GM21515 (cell line): ENCODE measurements around the gene TAF11L6.
"Not testable (repeated sequence)": the region's sequence is repeated elsewhere in the genome, so short reads cannot be mapped to it uniquely, and the experiment has no call there.

Source experiments
- ATAC-seq: cut with Tn5 transposase; IDR thresholded peaks from one replicate; pipeline ENCODE4 v1.9.1; 2021; ENCODE audit not compliant: unreplicated experiment

Gene TAF11L6

GRCh38 chr5:17528369-17528768, at the start of gene TAF11L6:
TAF11L6 (plus strand) TSS chr5:17528669.
- not testable (repeated sequence) for ATAC-seq

- no peak for ATAC-seq
These were observed 47.1 kb upstream of the TAF11L6 start for GRCh38 chr5:17481378-17481777.

- no peak for ATAC-seq
These were observed 45.7 kb upstream of the TAF11L6 start for GRCh38 chr5:17482790-17483189.

DNA sequence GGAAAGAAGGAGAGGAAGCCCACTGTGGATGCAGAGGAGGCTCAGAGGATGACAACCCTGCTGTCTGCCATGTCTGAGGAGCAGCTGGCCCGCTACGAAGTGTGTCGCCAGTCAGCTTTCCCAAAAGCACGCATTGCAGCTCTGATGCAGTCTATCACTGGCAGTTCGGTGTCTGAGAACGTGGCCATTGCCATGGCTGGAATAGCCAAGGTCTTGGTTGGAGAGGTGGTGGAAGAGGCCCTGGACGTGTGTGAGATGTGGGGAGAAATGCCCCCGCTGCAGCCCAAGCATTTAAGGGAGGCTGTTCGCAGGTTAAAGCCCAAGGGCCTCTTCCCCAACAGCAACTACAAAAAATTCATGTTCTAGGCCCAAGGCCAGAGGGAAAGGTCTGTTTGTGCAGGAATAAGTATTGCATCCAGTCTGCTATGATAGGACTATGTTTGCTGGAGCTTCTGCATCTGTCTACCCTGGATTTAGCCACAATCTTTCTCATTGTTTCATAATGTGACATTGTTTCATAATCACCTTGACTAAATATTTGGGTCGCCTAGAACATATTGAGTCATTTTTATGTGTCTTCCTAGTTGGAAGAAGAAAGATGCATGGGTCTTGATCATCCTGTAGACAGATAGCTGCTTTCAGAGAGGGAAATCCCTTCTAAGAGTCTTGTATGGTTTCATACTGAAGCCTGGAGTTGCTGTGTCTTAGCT, 41.9 kb upstream of the TAF11L6 start:
- ATAC-seq: not testable (repeated sequence)

DNA sequence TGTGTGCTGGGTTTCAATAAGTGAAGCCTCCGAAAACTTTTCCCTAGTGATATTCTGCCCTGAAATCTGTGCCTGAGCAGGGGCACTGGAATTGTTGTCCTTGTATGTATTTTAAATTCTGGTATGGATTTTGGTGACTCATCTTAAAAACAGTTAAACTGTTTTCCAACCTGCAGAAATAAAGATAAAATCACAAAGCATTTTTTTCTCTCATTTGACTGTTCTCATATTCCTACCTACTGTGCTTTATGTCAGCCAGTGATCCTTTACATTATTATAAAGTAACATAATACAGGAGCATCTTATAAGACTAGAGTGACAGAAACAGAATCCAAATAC, 41.3 kb upstream of the TAF11L6 start:
- no peak for ATAC-seq

GRCh38 chr5:17491257-17491656, 37.2 kb upstream of the TAF11L6 start:
- not testable (repeated sequence) for ATAC-seq

DNA sequence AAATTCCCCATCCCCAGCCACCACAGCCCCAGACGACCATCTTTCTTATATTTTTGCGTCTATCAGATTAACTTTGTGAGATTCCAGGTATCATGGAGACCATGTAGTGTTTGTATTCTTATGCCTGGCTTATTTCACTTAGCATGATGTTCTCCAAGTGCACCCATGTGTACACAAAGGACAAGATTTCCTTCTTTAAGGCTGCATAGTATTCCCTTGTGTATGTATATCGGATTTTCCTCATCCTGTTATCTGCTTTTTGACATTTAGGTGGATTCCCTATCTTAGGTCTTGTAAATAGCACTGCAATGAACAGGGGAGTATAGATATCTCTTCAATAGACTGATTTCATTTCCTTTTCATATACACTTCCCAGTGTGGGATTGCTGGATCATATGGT, 35.7 kb upstream of the TAF11L6 start:
- no peak for ATAC-seq

GRCh38 chr5:17497446-17497845, 31.0 kb upstream of the TAF11L6 start:
- no peak for ATAC-seq

- not testable (repeated sequence) for ATAC-seq
These were observed 30.5 kb upstream of the TAF11L6 start, which contains the start of gene TAF11L2 for GRCh38 chr5:17497931-17498330. TAF11L2 (plus strand) TSS chr5:17498231.

GRCh38 chr5:17511775-17512325, 16.6 kb upstream of the TAF11L6 start:
- no peak for ATAC-seq

DNA sequence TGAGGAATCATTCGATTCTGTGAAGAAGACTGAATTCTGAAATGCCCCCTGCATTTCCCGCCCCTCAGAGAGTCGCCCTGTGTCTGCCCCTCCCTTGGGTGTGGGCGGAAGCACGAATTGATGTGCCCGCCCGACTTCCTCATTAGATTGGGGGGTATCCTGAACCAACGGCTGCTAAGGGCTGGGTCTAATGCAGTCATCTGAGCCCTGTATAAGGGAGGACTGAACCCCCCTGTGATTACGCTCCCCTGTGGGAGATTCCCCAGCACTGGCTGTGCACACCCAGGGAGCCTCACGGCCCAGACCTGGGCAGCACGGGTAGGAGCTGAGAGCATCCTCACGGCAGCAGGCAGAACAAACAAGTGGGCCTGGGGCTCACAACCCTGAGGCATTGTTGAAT, 10.9 kb upstream of the TAF11L6 start:
- ATAC-seq: not testable (repeated sequence)

GRCh38 chr5:17518067-17518466, 10.4 kb upstream of the TAF11L6 start, which contains the start of gene TAF11L3:
TAF11L3 (plus strand) TSS chr5:17518367.
- not testable (repeated sequence) for ATAC-seq

GRCh38 chr5:17519508-17519907, 9.0 kb upstream of the TAF11L6 start:
- ATAC-seq: not testable (repeated sequence)

- ATAC-seq: not testable (repeated sequence)
These were observed 7.0 kb upstream of the TAF11L6 start, which contains the start of gene TAF11L4 for GRCh38 chr5:17521501-17521900. TAF11L4 (plus strand) TSS chr5:17521801.

GRCh38 chr5:17524935-17525334, 3.5 kb upstream of the TAF11L6 start, which contains the start of gene TAF11L5:
TAF11L5 (plus strand) TSS chr5:17525235.
- ATAC-seq: not testable (repeated sequence)

GRCh38 chr5:17526504-17526903, 2.0 kb upstream of the TAF11L6 start:
- not testable (repeated sequence) for ATAC-seq
